ENCODE data around the gene JADE1.

JADE1 gene

GRCh38 chr4:128866269-128866668 lies 56.8 kb downstream of the JADE1 start:
- Mint-ChIP-seq H3K4me3 (no peak overlapping the region), H3K27me3 (no peaks in the 10 kb centered on the region), H3K4me1 (ENCODE audit: low read depth) (peaks cover 45% of the 10 kb centered on the region), H3K9me3 (no peaks in the 10 kb centered on the region), H3K36me3 (ENCODE audit: low read depth) (peaks cover 99% of the 10 kb centered on the region), H3K27ac (peak overlapping the region; percentile 48)
- DNase-seq = no peak

GRCh38 chr4:128866691-128867090 lies 57.2 kb downstream of the JADE1 start:
- peaks cover 99% of the 10 kb centered on the region for H3K36me3 Mint-ChIP-seq (ENCODE audit: low read depth)
- H3K9me3 Mint-ChIP-seq = no peaks in the 10 kb centered on the region
- H3K27ac Mint-ChIP-seq = peak overlapping the region; percentile 48
- H3K4me3 Mint-ChIP-seq = no peak overlapping the region
- H3K4me1 Mint-ChIP-seq (ENCODE audit: low read depth) = peaks cover 41% of the 10 kb centered on the region
- no peak for DNase-seq
- H3K27me3 Mint-ChIP-seq = no peaks in the 10 kb centered on the region

GRCh38 chr4:128868758-128869157 lies 59.3 kb downstream of the JADE1 start:
- H3K27me3 Mint-ChIP-seq = no peaks in the 10 kb centered on the region
- no peak overlapping the region for H3K4me3 Mint-ChIP-seq
- H3K4me1 Mint-ChIP-seq (ENCODE audit: low read depth) = peaks cover 21% of the 10 kb centered on the region
- H3K36me3 Mint-ChIP-seq (ENCODE audit: low read depth) = peaks cover 97% of the 10 kb centered on the region
- peak overlapping the region; percentile 44 for H3K27ac Mint-ChIP-seq
- DNase-seq = no peak
- H3K9me3 Mint-ChIP-seq = no peaks in the 10 kb centered on the region

- H3K36me3 Mint-ChIP-seq (ENCODE audit: low read depth) = peaks cover 98% of the 10 kb centered on the region
- no peak overlapping the region for H3K4me3 Mint-ChIP-seq
- H3K9me3 Mint-ChIP-seq = no peaks in the 10 kb centered on the region
- DNase-seq = no peak
- H3K27me3 Mint-ChIP-seq = no peaks in the 10 kb centered on the region
- H3K27ac Mint-ChIP-seq = peak overlapping the region; percentile 85
- peaks cover 21% of the 10 kb centered on the region for H3K4me1 Mint-ChIP-seq (ENCODE audit: low read depth)
Measured at GRCh38 chr4:128869776-128870509, 60.4 kb downstream of the JADE1 start.

- no peaks in the 10 kb centered on the region for H3K27me3 Mint-ChIP-seq
- H3K27ac Mint-ChIP-seq = no peak overlapping the region
Measured at GRCh38 chr4:128871948-128872347, 62.4 kb downstream of the JADE1 start.

GRCh38 chr4:128876200-128876599 lies 66.7 kb downstream of the JADE1 start:
- Mint-ChIP-seq H3K9me3 (no peaks in the 10 kb centered on the region), H3K4me3 (no peak overlapping the region), H3K27ac (no peak overlapping the region), H3K36me3 (ENCODE audit: low read depth) (peaks cover 55% of the 10 kb centered on the region), H3K27me3 (no peaks in the 10 kb centered on the region), H3K4me1 (ENCODE audit: low read depth) (no peaks in the 10 kb centered on the region)
- DNase-seq = no peak

More at GRCh38 chr4:128871948-128872347, 62.4 kb downstream of the JADE1 start:
- Mint-ChIP-seq H3K4me3 (no peak overlapping the region), H3K36me3 (ENCODE audit: low read depth) (peaks cover 96% of the 10 kb centered on the region), H3K9me3 (no peaks in the 10 kb centered on the region), H3K4me1 (ENCODE audit: low read depth) (peaks cover 18% of the 10 kb centered on the region)
- DNase-seq = no peak

- H3K27ac Mint-ChIP-seq = no peak overlapping the region
- no peak for DNase-seq
- no peaks in the 10 kb centered on the region for H3K9me3 Mint-ChIP-seq
- no peaks in the 10 kb centered on the region for H3K27me3 Mint-ChIP-seq
- H3K4me3 Mint-ChIP-seq = no peak overlapping the region
- no peaks in the 10 kb centered on the region for H3K4me1 Mint-ChIP-seq (ENCODE audit: low read depth)
- H3K36me3 Mint-ChIP-seq (ENCODE audit: low read depth) = peaks cover 44% of the 10 kb centered on the region
Measured at GRCh38 chr4:128877934-128878333, 68.4 kb downstream of the JADE1 start.

GRCh38 chr4:128879283-128879682 lies 69.8 kb downstream of the JADE1 start:
- Mint-ChIP-seq H3K36me3 (ENCODE audit: low read depth) (peaks cover 32% of the 10 kb centered on the region), H3K27me3 (no peaks in the 10 kb centered on the region), H3K27ac (no peak overlapping the region), H3K4me1 (ENCODE audit: low read depth) (no peaks in the 10 kb centered on the region), H3K9me3 (no peaks in the 10 kb centered on the region), H3K4me3 (no peak overlapping the region)
- no peak for DNase-seq

- Mint-ChIP-seq H3K27ac (no peak overlapping the region), H3K27me3 (no peaks in the 10 kb centered on the region)
Measured at GRCh38 chr4:128879971-128880370, 70.5 kb downstream of the JADE1 start.

GRCh38 chr4:128880662-128881061 lies 71.2 kb downstream of the JADE1 start:
- peaks cover 20% of the 10 kb centered on the region for H3K36me3 Mint-ChIP-seq (ENCODE audit: low read depth)
- H3K27me3 Mint-ChIP-seq = no peaks in the 10 kb centered on the region
- no peaks in the 10 kb centered on the region for H3K9me3 Mint-ChIP-seq
- no peak overlapping the region for H3K27ac Mint-ChIP-seq
- no peak for DNase-seq
- H3K4me3 Mint-ChIP-seq = no peak overlapping the region
- no peaks in the 10 kb centered on the region for H3K4me1 Mint-ChIP-seq (ENCODE audit: low read depth)

More at GRCh38 chr4:128879971-128880370, 70.5 kb downstream of the JADE1 start:
- Mint-ChIP-seq H3K4me3 (no peak overlapping the region), H3K9me3 (no peaks in the 10 kb centered on the region), H3K4me1 (ENCODE audit: low read depth) (no peaks in the 10 kb centered on the region), H3K36me3 (ENCODE audit: low read depth) (peaks cover 25% of the 10 kb centered on the region)
- DNase-seq = no peak

GRCh38 chr4:128904821-128905220 lies 95.3 kb downstream of the JADE1 start:
- no peak for DNase-seq

GRCh38 chr4:128906581-128906980 lies 97.1 kb downstream of the JADE1 start:
- no peak for DNase-seq
- H3K27me3 Mint-ChIP-seq = no peaks in the 10 kb centered on the region
- H3K9me3 Mint-ChIP-seq = no peaks in the 10 kb centered on the region
- H3K27ac Mint-ChIP-seq = no peak overlapping the region
- no peaks in the 10 kb centered on the region for H3K4me1 Mint-ChIP-seq (ENCODE audit: low read depth)
- no peak overlapping the region for H3K4me3 Mint-ChIP-seq
- peaks cover 7% of the 10 kb centered on the region for H3K36me3 Mint-ChIP-seq (ENCODE audit: low read depth)

More at GRCh38 chr4:128904821-128905220, 95.3 kb downstream of the JADE1 start:
- no peaks in the 10 kb centered on the region for H3K9me3 Mint-ChIP-seq
- no peaks in the 10 kb centered on the region for H3K4me1 Mint-ChIP-seq (ENCODE audit: low read depth)
- peaks cover 7% of the 10 kb centered on the region for H3K36me3 Mint-ChIP-seq (ENCODE audit: low read depth)
- H3K4me3 Mint-ChIP-seq = no peak overlapping the region
- no peaks in the 10 kb centered on the region for H3K27me3 Mint-ChIP-seq
- no peak overlapping the region for H3K27ac Mint-ChIP-seq

- H3K36me3 Mint-ChIP-seq (ENCODE audit: low read depth) = no peaks in the 10 kb centered on the region
- no peaks in the 10 kb centered on the region for H3K4me1 Mint-ChIP-seq (ENCODE audit: low read depth)
- no peak overlapping the region for H3K4me3 Mint-ChIP-seq
- no peaks in the 10 kb centered on the region for H3K27me3 Mint-ChIP-seq
- H3K27ac Mint-ChIP-seq = no peak overlapping the region
- DNase-seq = no peak
- H3K9me3 Mint-ChIP-seq = no peaks in the 10 kb centered on the region
Measured at GRCh38 chr4:128907981-128908380, 98.5 kb downstream of the JADE1 start.

GRCh38 chr4:128908735-128909134 lies 99.2 kb downstream of the JADE1 start:
- Mint-ChIP-seq H3K4me1 (ENCODE audit: low read depth) (no peaks in the 10 kb centered on the region), H3K27me3 (no peaks in the 10 kb centered on the region), H3K27ac (no peak overlapping the region), H3K9me3 (no peaks in the 10 kb centered on the region), H3K4me3 (no peak overlapping the region), H3K36me3 (ENCODE audit: low read depth) (no peaks in the 10 kb centered on the region)
- no peak for DNase-seq

GRCh38 chr4:128913228-128913627 lies 103.7 kb downstream of the JADE1 start:
- no peaks in the 10 kb centered on the region for H3K36me3 Mint-ChIP-seq (ENCODE audit: low read depth)
- H3K27ac Mint-ChIP-seq = no peak overlapping the region
- H3K27me3 Mint-ChIP-seq = no peaks in the 10 kb centered on the region

More at GRCh38 chr4:128913228-128913627, 103.7 kb downstream of the JADE1 start:
- no peak for DNase-seq
- Mint-ChIP-seq H3K4me1 (ENCODE audit: low read depth) (peaks cover 6% of the 10 kb centered on the region), H3K9me3 (no peaks in the 10 kb centered on the region), H3K4me3 (no peak overlapping the region)

Data from activated T-cell treated with anti-CD3 and anti-CD28 coated beads, Interleukin-2, amount 50 U/mL, for 24 hours (primary cell).